ENCODE measurements around the gene HDAC4.

DNA sequence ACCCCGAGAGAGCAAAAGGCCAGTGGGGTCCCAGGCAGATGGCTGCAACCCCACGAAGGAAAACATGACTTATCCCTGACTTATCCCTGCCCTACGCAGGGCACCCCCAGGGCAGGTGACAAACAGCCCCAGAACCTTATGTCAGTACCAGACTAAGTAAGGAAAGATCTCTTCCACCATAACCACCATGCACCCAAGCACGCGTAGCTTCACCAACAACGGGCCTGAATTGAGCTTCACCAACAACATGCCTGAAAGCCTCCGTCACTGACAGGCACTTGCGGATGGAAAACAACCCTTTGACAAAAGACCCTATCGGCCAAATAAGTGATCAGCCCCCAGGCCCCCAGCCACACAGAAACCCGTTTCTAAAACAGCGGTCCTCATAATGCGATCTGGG, 34.1 kb downstream of the HDAC4 start:
- TF ChIP-seq, protein P1, sequence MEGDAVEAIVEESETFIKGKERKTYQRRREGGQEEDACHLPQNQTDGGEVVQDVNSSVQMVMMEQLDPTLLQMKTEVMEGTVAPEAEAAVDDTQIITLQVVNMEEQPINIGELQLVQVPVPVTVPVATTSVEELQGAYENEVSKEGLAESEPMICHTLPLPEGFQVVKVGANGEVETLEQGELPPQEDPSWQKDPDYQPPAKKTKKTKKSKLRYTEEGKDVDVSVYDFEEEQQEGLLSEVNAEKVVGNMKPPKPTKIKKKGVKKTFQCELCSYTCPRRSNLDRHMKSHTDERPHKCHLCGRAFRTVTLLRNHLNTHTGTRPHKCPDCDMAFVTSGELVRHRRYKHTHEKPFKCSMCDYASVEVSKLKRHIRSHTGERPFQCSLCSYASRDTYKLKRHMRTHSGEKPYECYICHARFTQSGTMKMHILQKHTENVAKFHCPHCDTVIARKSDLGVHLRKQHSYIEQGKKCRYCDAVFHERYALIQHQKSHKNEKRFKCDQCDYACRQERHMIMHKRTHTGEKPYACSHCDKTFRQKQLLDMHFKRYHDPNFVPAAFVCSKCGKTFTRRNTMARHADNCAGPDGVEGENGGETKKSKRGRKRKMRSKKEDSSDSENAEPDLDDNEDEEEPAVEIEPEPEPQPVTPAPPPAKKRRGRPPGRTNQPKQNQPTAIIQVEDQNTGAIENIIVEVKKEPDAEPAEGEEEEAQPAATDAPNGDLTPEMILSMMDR (IDR thresholded peaks at IDR 0.05) = no peak
- no peak for TF ChIP-seq POLR2A (IDR thresholded peaks at IDR 0.05)
- TF ChIP-seq POLR2AphosphoS5 (IDR thresholded peaks at IDR 0.05) = no peak
